Subcutaneous adipose tissue (tissue), 4 donors: ENCODE results near the gene HPGDS. TPM values are rescaled to one million over a fixed set of nuclear protein-coding genes. Genes with fewer than 3 reads are reported as not detected.

Experiments
- CTCF ChIP-seq: fragments of 450-650 bp; IDR thresholded peaks from one replicate; pipeline ENCODE4 v1.5.1; 2016; ENCODE audit warnings: low read depth, mild to moderate bottlenecking, control low read depth, antibody characterized with exemption, moderate library complexity
- total RNA-seq, 4 donors: library from RNA; depleted of rRNA; stranded (reverse); fragments of >200 nt; gene quantifications; one replicate each; pipeline ENCODE4 v1.1.0, GENCODE V29; 2016

The HPGDS gene
- total RNA-seq, 4 donors from 2014 or later = 0.57 to 15.5 (median 6.7) TPM

- TF ChIP-seq CTCF = no peak
These were observed 57.7 kb downstream of the HPGDS start for GRCh38 chr4:94284889-94285288.

DNA sequence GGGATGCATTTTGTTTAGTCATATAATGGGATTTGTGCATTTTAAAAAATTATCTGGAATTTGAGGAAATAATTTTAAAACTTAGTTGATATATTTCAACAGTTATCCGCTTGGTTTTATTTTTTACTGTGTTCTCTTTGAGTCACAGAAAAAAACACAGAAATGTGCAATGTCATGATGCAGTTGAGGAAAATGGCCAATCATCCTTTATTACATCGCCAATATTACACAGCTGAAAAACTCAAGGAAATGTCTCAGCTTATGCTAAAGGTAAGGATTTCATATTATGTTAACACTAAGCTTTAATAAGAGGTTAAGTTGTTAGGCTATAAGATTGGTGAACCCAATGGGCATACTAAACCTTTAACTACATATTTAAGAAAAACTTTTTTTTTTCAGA, 63.9 kb downstream of the HPGDS start:
- no peak for TF ChIP-seq CTCF

- no peak for TF ChIP-seq CTCF
These were observed 65.1 kb downstream of the HPGDS start for GRCh38 chr4:94277534-94277933.

DNA sequence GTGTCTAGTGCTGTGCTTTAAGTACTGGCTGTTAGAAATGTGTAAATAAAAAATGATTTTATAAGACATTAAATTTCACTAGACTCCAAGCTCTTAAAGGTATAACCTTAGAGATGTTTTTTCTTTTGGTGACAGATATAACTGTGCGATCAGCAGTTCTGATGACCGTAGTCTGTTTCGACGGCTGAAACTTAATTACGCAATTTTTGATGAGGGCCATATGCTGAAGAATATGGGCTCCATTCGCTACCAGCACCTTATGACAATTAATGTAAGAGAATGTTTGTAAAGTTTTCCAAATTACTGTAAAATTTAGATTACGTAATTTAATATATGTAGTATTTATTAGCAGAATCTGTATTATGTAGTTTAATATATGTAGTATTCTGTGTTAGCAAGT, 66.4 kb downstream of the HPGDS start:
- no peak for TF ChIP-seq CTCF

- no peak for TF ChIP-seq CTCF
These were observed 67.7 kb downstream of the HPGDS start for GRCh38 chr4:94274912-94275311.

DNA sequence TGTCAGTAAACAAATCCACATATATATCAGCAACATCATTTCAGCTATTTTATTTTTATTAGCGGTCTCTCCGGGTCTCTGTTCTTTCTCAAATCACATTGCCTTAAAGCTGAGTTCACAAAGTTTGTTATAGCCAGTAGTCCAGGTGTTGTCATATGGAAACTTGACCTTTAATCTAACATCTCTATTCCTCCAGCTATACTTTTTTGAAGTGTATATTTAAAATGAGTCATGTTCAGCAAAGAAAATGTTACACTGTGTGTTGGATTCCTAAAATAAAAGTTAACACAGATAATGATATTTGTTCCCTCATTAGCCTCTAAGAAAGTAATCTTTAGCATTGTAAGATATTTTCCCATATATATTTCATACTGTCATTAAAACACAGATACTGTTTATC, 71.4 kb downstream of the HPGDS start:
- no peak for TF ChIP-seq CTCF

- TF ChIP-seq CTCF = no peak
These were observed 75.6 kb downstream of the HPGDS start for GRCh38 chr4:94267037-94267436.
